ENCODE measurements around the gene DTYMK. TPM values are rescaled to one million over a fixed set of nuclear protein-coding genes. Genes with fewer than 3 reads are reported as not detected.

The DTYMK gene
- polyA plus RNA-seq, 2 of the 4 experiments (the other 2 are of a cell fraction) = 68.7 to 99.5 TPM

- no peak for DNase-seq (ENCODE audit: low read depth in 1 of 2, low spot score in 1 of 2)
- H3K27ac ChIP-seq = no peak overlapping the region
- H3K9me3 ChIP-seq = no peaks in the 10 kb centered on the region
- H3K4me2 ChIP-seq = no peak overlapping the region
- ATAC-seq = no peak
- no peak for FAIRE-seq
- 88% methylated on average over 18 of the region's 24 CpGs for WGBS (ENCODE audit: missing lambda C conversion rate)
- no peak overlapping the region for H3K4me3 ChIP-seq
- CTCF ChIA-PET = interaction anchor here (1.2 kb wide), 2 partner anchors 9 to 29 kb away, joined by 4 to 5 read pairs; no protein-coding TSS in a partner anchor
- POLR2A ChIA-PET = interaction anchor here (0.5 to 1.5 kb wide), 2 partner anchors 9 to 127 kb away, joined by 4 read pairs; partner anchors contain the start of gene DTYMK
- TF ChIP-seq FOSB (CRISPR knock-in tag; IDR thresholded peaks at IDR 0.05) (no peak), HDAC2 (IDR thresholded peaks at IDR 0.05) (no peak), TFCP2L1 (CRISPR knock-in tag; IDR thresholded peaks at IDR 0.05) (no peak), CHD2 (IDR thresholded peaks at IDR 0.05; ENCODE audit: low read length, partially characterized antibody) (no peak)
- H3K4me1 ChIP-seq = peaks cover 10% of the 10 kb centered on the region; the same call in 2 of the 3 replicates
These were observed 9.2 kb downstream of the DTYMK start for GRCh38 chr2:241677392-241677791.

DNA sequence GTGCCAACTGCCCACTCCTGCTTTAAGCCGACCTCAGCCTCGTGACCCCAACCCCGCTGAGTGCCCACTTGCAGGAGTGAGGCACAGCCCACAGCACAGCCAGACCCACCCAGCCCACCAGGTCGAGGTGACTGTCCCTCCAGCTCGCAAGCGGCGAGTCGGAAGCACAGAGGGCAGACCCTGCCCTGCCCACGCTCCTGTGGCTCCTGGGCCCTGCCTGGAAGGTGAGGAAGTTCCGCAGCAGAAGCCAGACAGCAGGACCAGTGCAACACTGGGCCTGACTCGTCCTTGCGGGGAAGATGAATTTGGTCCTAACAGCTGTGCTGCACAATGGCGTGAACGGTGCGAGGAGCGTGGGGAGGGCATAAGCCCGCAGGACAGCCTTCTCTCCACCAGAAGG, 9.9 kb downstream of the DTYMK start:
- FAIRE-seq (no peak), ATAC-seq (no peak), DNase-seq (ENCODE audit: low read depth in 1 of 2, low spot score in 1 of 2) (no peak)
- Histone ChIP-seq H3K4me1 (peaks cover 10% of the 10 kb centered on the region; the same call in 2 of the 3 replicates), H3K9me3 (no peaks in the 10 kb centered on the region), H3K27ac (no peak overlapping the region), H3K4me2 (no peak overlapping the region), H3K4me3 (no peak overlapping the region)
- WGBS (ENCODE audit: missing lambda C conversion rate) = 95% methylated on average over 16 of the region's 17 CpGs
- ChIA-PET POLR2A (no interaction called here), CTCF (interaction anchor here (0.7 to 1.2 kb wide), 2 partner anchors 11 to 28 kb away, joined by 3 to 4 read pairs; no protein-coding TSS in a partner anchor)
- TF ChIP-seq, protein P1, sequence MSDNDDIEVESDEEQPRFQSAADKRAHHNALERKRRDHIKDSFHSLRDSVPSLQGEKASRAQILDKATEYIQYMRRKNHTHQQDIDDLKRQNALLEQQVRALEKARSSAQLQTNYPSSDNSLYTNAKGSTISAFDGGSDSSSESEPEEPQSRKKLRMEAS (IDR thresholded peaks at IDR 0.05) = no peak
- TF ChIP-seq POLR2A (IDR thresholded peaks at IDR 0.05; ENCODE audit: low read length) (no peak), MAZ (IDR thresholded peaks at IDR 0.05; ENCODE audit: borderline replicate concordance, low read depth, low read length) (no peak), CBX2 (IDR thresholded peaks at IDR 0.05; ENCODE audit: borderline replicate concordance, low read depth) (no peak), USF2 (IDR thresholded peaks at IDR 0.05) (no peak), FOSB (CRISPR knock-in tag; IDR thresholded peaks at IDR 0.05) (no peak), NR3C1 (IDR thresholded peaks at IDR 0.05) (no peak), HOXA7 (CRISPR knock-in tag; IDR thresholded peaks at IDR 0.05) (no peak), CBX8 (IDR thresholded peaks at IDR 0.05) (no peak), RFX5 (IDR thresholded peaks at IDR 0.05) (no peak), EP300 (IDR thresholded peaks at IDR 0.05) (no peak), EHF (CRISPR knock-in tag; IDR thresholded peaks at IDR 0.05) (no peak), TFCP2L1 (CRISPR knock-in tag; IDR thresholded peaks at IDR 0.05) (no peak), GATA3 (IDR thresholded peaks at IDR 0.05; ENCODE audit: borderline replicate concordance) (no peak)

DNA sequence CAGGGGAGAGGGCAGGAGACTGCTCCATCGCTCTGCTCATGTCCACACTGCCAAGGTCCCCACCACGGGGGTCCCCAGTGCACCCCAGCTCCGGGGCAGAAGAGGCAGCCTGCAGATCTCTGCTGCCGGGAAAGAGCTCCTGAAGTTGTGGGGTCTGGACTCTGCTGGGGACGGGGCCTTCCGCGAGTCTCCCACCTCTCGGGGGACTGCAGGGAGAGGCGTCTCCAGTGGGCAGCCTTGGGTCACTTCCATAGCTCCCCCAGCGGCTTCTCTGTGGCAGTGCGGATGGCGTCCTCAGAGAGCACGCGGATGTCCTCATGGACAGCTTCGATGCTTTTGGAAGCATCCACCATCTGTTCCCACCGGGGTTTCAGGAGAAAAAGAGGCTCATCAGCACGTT, 10.7 kb downstream of the DTYMK start:
- H3K9me3 ChIP-seq = no peaks in the 10 kb centered on the region
- H3K4me1 ChIP-seq = peaks cover 3% of the 10 kb centered on the region; the same call in 2 of the 3 replicates
- TF ChIP-seq EHMT2 (IDR thresholded peaks at IDR 0.05; ENCODE audit: low read depth) (no peak), SREBF2 (IDR thresholded peaks at IDR 0.05) (no peak), ZC3H11A (IDR thresholded peaks at IDR 0.05) (no peak), KDM1A (IDR thresholded peaks at IDR 0.05; ENCODE audit: low read depth) (no peak), RCOR1 (IDR thresholded peaks at IDR 0.05; ENCODE audit: low read depth, low read length) (no peak), HOXA7 (CRISPR knock-in tag; IDR thresholded peaks at IDR 0.05) (no peak), RFX5 (IDR thresholded peaks at IDR 0.05) (no peak), KDM5A (IDR thresholded peaks at IDR 0.05) (no peak), GATA3 (IDR thresholded peaks at IDR 0.05; ENCODE audit: borderline replicate concordance) (no peak)
- TF ChIP-seq, protein P2, sequence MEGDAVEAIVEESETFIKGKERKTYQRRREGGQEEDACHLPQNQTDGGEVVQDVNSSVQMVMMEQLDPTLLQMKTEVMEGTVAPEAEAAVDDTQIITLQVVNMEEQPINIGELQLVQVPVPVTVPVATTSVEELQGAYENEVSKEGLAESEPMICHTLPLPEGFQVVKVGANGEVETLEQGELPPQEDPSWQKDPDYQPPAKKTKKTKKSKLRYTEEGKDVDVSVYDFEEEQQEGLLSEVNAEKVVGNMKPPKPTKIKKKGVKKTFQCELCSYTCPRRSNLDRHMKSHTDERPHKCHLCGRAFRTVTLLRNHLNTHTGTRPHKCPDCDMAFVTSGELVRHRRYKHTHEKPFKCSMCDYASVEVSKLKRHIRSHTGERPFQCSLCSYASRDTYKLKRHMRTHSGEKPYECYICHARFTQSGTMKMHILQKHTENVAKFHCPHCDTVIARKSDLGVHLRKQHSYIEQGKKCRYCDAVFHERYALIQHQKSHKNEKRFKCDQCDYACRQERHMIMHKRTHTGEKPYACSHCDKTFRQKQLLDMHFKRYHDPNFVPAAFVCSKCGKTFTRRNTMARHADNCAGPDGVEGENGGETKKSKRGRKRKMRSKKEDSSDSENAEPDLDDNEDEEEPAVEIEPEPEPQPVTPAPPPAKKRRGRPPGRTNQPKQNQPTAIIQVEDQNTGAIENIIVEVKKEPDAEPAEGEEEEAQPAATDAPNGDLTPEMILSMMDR (IDR thresholded peaks at IDR 0.05) = no peak
- TF ChIP-seq, protein P3, sequence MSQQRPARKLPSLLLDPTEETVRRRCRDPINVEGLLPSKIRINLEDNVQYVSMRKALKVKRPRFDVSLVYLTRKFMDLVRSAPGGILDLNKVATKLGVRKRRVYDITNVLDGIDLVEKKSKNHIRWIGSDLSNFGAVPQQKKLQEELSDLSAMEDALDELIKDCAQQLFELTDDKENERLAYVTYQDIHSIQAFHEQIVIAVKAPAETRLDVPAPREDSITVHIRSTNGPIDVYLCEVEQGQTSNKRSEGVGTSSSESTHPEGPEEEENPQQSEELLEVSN (IDR thresholded peaks at IDR 0.05; ENCODE audit: borderline replicate concordance, low read depth) = no peak
- 88% methylated on average over 17 of the region's 17 CpGs for WGBS (ENCODE audit: missing lambda C conversion rate)
- ATAC-seq = no peak; a peak in 2 of 6 replicates
- no peak for FAIRE-seq
- H3K4me2 ChIP-seq = no peak overlapping the region
- no peak overlapping the region for H3K4me3 ChIP-seq
- CTCF ChIA-PET = interaction anchor here (0.7 to 1.4 kb wide), 4 partner anchors 8 to 17 kb away, joined by 3 to 7 read pairs (median 4); no protein-coding TSS in a partner anchor
- no peak overlapping the region for H3K27ac ChIP-seq
- POLR2A ChIA-PET = interaction anchor here (0.6 kb wide), 1 partner anchor 11 kb away, joined by 3 read pairs; the partner anchor contains the start of gene DTYMK
- no peak for DNase-seq (ENCODE audit: low read depth in 1 of 2, low spot score in 1 of 2)

Data from A549 (cell line).